Measurements from ENCODE around the gene NEDD8. TPM values are rescaled to one million over a fixed set of nuclear protein-coding genes. Genes with fewer than 3 reads are reported as not detected.

The NEDD8 gene
- total RNA-seq, 6 experiments from 2014 or later, result 60.0 to 72.9 (median 68.7) TPM

GRCh38 chr14:24188251-24189058 is 43.7 kb downstream of the NEDD8 start, which contains the start of gene IPO4:
IPO4 (minus strand) TSS chr14:24188816; CDS start chr14:24188787, 29 bp downstream.
- Histone ChIP-seq H3K27ac (peak within 1 kb of the TSS in 2 of 3 donors; percentile 21 to 30), H3K27me3 (no peaks in the 10 kb centered on the region), H3K4me3 (peak within 1 kb of the TSS; percentile 72 to 82 (median 74)), H3K4me1 (peaks cover 0 to 11% (median 4%) of the 10 kb centered on the region in 4 donors), H3K36me3 (peaks cover 0 to 38% (median 8%) of the 10 kb centered on the region in 4 donors), H3K9me3 (no peaks in the 10 kb centered on the region)
- intact Hi-C loops (cut with DNase I), result no loop called here
- WGBS (ENCODE audit: insufficient coverage, low coverage, low lambda C conversion rate, missing lambda C conversion rate), result 0% methylated on average over 16 of the region's 65 CpGs
- TF ChIP-seq CTCF (IDR thresholded peaks at IDR 0.05), result no peak
- peak; percentile 82 for TF ChIP-seq POLR2A (IDR thresholded peaks at IDR 0.05)
- DNase-seq (peak; percentile 95 to 98 (median 97)), ATAC-seq (peak; percentile 95 to 99 (median 96))

GRCh38 chr14:24187539-24187915 is 44.6 kb downstream of the NEDD8 start:
- no peak for TF ChIP-seq POLR2A (IDR thresholded peaks at IDR 0.05)
- TF ChIP-seq CTCF (IDR thresholded peaks at IDR 0.05), result no peak
- WGBS (ENCODE audit: insufficient coverage, low coverage, low lambda C conversion rate, missing lambda C conversion rate), result no CpG with 5 or more reads among the region's 2 CpGs
- no peak overlapping the region for H3K4me3 ChIP-seq
- intact Hi-C loops (cut with DNase I), result no loop called here
- DNase-seq (no peak), ATAC-seq (no peak)
- H3K4me1 ChIP-seq, result peaks cover 0 to 11% (median 4%) of the 10 kb centered on the region in 4 donors
- H3K27ac ChIP-seq, result no peak overlapping the region
- no peaks in the 10 kb centered on the region for H3K9me3 ChIP-seq
- H3K27me3 ChIP-seq, result no peaks in the 10 kb centered on the region
- H3K36me3 ChIP-seq, result peaks cover 0 to 36% (median 10%) of the 10 kb centered on the region in 4 donors

- Histone ChIP-seq H3K27me3 (no peaks in the 10 kb centered on the region), H3K4me1 (peaks cover 0 to 11% (median 4%) of the 10 kb centered on the region in 4 donors), H3K4me3 (no peak overlapping the region), H3K36me3 (peaks cover 0 to 39% (median 10%) of the 10 kb centered on the region in 4 donors), H3K9me3 (no peaks in the 10 kb centered on the region), H3K27ac (no peak overlapping the region)
- 96% methylated on average over 3 of the region's 10 CpGs for WGBS (ENCODE audit: insufficient coverage, low coverage, low lambda C conversion rate, missing lambda C conversion rate)
- no peak for ATAC-seq
- TF ChIP-seq CTCF (IDR thresholded peaks at IDR 0.05) (no peak), POLR2A (IDR thresholded peaks at IDR 0.05) (no peak)
- DNase-seq, result no peak
- intact Hi-C loops (cut with DNase I), result no loop called here
Observed at GRCh38 chr14:24186831-24187538, 45.2 kb downstream of the NEDD8 start.

GRCh38 chr14:24185741-24186140 is 46.4 kb downstream of the NEDD8 start:
- no CpG with 5 or more reads among the region's 11 CpGs for WGBS (ENCODE audit: insufficient coverage, low coverage, low lambda C conversion rate, missing lambda C conversion rate)
- DNase-seq (peak in 1 of 3 donors; percentile 33), ATAC-seq (no peak)
- intact Hi-C loops (cut with DNase I), result no loop called here
- Histone ChIP-seq H3K9me3 (no peaks in the 10 kb centered on the region), H3K4me1 (peaks cover 0 to 13% (median 4%) of the 10 kb centered on the region in 4 donors), H3K27me3 (no peaks in the 10 kb centered on the region), H3K4me3 (no peak overlapping the region), H3K36me3 (peaks cover 0 to 46% (median 11%) of the 10 kb centered on the region in 4 donors), H3K27ac (no peak overlapping the region)
- TF ChIP-seq POLR2A (IDR thresholded peaks at IDR 0.05) (no peak), CTCF (IDR thresholded peaks at IDR 0.05) (no peak)

Measured in right lobe of liver (tissue), 6 donors.